Measurements from ENCODE around the gene SLC24A5.

The SLC24A5 gene

DNA sequence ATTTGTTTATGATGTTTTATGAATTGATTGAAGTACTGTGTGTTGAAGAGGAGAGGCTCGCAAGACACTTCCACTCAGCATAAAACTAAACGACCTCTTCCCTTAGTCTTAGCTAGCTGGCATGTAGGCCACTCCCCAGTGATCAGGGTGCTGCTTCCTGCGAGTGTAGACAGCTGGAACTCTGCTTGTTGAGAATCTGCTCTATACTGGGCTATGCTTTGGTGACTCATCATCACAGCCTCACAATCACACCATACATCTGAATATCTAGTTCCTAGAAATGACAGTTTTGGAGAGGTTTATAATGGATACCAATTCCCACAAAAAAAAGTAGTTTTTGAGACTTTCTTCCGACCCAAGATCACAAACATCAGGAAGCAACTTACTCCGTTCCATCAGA, 1.5 kb upstream of the SLC24A5 start:
- DNase-seq, result no peak

DNA sequence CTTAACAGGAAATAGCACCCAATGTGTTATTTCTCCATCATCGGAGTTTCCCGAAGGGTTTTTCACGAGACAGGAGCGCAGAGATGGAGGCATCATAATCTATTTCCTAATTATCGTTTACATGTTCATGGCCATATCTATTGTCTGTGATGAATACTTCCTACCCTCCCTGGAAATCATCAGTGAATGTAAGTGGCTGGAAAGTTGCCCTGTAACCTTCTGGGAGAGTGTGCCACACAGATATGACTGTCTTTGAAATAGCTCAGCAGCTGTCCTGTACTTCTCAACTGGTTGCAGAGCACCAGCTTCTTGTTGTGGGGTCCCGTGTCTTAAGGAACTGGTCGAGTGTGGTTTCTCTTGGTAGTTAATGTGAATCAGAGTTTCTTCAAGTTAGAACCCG, 1.1 kb downstream of the SLC24A5 start:
- DNase-seq, result no peak

DNA sequence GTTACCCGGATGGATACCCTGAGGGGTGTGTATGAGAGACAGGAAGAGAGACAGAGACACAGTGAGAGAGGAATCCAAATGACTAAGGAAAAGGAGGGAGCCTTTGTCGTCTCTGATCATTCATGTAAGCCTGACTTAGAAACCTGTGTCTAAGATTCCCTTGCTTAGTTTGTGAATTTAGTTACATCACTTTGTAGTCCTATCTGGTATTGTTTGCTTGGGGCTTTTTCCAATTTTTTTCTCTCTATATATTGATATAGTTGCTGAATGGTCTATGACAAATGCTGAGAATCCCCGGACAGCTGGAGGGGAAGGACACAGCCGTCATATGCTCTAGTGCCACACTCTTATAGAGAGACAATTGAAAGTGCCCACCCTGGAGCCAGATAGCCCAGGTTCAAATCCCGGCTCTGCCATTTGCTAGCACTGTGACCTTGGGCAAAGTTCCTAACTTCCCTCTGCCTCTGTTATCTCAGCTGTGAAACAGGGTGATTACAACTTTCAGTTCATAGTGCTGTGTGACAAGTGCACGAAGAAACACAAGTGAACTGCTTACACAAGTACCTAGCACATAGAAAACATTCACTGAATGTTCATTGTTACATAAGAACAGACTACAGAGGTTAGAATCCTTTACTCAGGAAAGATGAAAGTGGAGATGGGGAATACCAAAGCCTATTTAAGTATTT, 6.0 kb downstream of the SLC24A5 start:
- DNase-seq, result no peak

DNA sequence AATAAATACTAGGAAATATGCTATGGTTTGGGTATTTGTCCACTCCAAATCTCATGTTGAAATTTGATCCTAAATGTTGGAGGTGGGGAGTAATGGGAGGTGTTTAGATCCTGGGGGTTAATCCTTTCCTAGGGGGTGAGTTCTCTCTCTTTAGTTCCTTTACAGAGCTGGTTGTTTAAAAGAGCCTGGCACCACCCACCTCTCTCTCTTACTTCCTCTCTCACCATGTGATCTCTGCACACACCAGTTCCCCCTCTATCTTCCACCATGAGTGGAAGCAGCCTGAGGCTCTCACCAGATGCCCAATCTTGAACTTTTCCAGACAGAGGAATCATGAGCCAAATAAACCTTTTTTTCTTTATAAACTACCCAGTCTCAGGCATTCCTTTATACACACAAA, 10.5 kb downstream of the SLC24A5 start:
- DNase-seq, result no peak

DNA sequence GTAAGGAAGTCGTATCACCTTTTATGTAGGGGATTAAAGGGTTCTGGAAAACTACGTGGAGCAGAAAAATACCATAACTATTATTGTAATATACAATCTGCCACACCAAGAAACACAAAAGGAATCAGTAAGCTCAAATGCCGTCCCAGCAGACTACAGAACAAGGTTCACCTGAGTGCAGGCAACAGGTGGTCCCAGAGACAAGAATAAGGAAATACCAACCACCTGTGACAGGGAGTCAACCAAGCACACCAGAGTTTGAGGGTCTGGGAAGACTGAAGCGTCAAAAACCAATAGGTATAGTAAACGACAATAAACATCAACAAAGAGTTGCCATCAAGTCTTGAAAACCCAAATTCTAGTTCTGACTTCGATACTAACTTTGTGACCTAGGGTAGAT, 12.1 kb downstream of the SLC24A5 start:
- DNase-seq, result no peak

DNA sequence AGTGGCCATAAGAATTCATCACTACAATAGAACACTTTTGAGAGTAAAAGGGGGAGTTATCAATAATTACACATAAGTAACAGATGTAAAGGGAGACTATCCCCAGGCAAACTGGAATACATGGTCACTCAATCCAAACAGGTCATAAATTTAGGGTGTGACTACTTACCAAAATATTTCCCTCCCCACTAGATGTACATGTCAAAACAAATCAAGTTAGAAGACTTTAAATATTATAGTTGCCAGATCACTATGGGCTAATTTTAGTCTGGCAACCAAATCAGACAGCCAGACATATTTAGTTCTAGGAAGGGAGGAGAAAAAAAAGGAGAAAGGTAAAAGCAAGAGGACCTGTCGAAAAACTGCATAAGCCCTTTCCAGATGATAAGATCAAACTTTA, 23.1 kb downstream of the SLC24A5 start:
- no peak for DNase-seq

DNA sequence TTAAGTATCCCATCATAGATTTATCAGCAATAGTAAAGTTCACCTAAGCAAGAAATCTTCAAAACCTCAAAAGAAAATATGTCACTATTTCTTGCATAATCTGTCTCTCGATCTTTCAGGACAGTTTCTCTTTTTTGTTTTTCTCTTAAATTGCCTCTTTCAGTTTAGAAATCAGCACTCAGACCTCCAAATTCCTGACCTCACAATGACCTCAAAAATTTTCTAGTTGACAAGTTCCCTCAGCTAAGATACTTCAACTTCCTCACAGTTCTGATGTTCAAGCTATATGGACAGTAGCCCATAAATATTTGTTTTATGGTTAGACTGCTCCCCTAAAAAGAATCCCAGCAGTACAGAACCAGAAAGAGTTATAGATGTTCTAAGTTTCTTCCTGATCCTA, 24.1 kb downstream of the SLC24A5 start:
- DNase-seq, result no peak

DNA sequence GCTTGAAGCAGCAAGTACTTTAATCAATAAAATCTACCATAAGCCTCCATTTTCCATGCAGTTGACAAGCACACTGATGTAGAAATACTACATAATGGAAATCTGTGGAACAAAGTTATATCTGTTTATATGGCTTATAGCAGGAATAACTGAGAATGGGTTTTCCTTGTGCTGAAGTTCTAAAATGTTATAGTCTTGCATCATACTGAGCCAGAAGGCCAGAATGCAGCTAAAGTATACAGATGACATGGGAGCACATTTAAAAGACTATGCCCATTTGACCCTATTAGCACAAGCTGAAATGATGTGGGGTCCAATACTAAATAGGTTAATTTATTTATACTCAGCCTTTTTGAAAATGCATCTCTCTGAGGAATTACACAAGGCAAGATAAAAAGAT, 25.1 kb downstream of the SLC24A5 start:
- DNase-seq, result no peak

DNA sequence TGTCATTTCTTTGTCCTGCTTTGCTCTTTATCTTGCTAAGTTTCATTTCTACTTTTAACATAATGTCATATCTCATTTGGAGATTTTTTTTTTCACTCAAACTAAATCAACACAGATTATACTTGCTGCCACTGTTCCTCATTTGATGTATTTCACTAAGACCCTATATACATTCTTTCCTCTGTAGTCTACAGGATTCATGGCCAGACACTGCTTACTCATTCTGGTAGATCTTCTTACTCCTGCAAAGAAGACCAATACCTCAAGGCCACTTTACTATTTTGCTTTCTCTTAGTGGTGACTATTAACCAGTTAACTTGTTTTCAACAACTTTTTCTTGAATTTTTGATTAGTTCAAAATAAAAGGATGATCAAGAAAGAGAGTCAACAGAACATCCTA, 26.6 kb downstream of the SLC24A5 start:
- DNase-seq, result no peak

DNA sequence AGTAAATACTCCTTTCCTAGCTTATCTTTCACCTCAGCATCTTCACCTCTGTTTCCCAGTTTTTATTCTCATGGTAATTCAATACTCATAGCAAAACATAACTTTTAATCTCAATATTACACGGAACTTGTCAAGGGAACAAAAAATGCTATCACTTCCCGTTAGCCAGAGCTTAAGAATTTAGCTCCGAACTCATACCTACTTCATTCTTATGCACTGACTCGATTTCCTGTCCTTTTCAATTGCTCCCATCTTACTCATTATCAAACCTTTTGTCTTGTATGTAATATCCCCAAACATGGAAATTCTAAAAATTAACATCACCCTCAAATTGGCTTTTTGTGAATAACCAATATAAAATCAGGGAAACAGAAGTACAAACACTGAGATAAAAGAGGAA, 29.1 kb downstream of the SLC24A5 start:
- no peak for DNase-seq

DNA sequence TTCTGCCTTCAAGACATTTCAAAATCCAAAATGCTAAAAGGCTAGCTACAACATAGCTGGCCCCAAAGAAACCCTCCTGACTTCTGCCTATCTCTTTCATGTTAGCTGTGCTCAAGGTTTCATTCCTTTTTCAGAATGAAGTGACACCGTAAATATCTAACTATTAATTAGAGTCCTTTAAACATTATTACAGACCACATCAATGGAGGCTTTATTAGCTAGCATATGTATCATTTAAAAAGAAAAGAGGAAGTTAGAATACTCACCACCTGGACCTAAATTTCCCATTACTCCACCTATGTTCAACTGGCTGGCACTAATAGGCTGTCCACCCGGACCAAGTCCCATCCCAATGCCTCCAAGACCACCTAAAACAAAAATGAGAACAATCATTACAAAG, 32.7 kb downstream of the SLC24A5 start:
- DNase-seq, result no peak

DNA sequence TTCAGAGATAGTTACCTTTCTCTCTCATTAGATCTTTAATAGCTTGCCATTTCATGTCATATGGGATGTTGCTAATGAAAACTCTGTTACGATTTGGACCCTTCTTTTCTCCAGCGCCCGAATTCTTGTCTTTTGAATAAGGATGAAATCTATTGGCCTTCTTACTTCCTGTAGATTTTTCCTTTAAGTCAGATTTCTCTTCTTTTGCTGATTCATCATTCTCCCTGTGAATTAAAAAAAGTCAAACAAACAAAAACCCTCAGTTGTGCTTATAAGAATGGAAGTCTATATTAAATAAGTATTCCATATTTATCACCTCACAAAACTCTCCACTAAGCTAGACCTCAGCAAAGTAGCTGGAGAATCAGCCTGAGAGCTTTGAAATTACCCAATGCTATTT, 47.8 kb downstream of the SLC24A5 start:
- no peak for DNase-seq

DNA sequence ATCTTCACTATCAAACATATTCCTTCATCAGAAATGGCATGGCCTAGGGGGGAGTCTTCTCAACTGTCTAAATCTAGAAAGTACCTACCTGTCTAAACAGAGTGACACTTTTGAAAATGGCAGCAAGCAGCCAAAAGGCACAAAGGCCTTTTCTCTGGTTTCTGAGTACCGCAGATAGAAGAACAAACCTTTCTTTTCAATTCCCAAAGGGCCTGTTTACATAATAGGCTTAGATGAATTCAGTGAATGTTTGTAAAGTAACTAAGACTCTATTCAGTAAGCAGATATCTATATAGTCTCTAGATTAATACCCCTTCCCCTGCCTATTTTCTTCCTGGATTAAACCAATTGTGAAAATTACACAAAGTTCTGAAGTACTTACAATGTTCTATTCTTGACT, 50.2 kb downstream of the SLC24A5 start:
- DNase-seq, result no peak

DNA sequence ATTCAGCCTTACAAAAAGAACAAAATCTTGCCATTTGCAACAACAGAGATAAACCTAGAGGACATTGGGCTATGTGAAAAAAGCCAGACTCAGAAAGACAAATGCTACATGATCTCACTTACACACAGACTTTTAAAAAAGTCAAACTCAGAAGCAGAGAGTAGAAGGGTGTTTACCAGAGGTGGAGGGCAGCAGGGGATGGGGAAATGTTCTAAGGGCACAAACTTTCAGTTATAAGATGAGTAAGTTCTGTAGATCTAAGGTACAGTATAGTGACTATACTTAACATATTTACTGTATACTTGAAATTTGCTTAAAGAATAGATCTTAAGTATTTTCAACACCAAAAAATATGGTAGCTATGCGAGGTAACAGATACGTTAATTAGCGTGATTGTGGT, 54.3 kb downstream of the SLC24A5 start:
- no peak for DNase-seq

DNA sequence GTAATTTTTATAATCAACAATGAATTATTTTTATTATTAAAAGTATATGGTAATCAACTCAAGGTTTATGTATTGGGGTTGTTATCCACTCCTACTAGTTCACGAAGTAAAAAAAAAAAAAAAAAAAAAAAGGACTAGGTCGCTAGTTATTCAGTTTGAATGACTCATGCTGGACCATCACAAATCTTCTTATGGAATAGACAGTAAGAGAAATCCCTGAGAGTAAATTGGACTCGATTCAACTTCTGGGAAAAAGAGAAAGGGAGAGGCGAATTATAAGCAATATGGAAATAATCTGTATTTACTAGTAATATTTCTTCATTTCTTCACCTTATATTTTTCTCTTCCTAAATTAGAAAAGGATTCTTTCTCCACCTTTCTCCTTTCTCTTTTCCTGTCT, 55.3 kb downstream of the SLC24A5 start:
- DNase-seq, result no peak

DNA sequence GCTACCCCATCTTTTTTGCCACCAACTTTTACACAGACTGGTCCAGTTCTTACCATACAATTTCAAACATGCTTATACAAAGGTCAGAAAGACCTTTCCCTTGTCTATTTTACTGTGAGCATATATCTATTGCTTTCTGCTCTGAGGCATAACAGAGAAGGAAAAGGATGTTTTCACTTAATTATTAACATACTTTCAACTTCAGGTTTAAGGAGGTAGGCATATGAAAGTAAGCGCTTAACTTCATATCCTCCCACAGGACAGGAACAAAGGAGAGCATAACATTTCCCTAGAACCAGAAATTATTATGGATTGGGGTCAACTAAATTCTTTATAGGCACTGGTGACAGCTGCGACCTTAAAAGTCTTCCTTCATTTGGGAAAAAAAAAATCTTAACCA, 56.2 kb downstream of the SLC24A5 start:
- no peak for DNase-seq

DNA sequence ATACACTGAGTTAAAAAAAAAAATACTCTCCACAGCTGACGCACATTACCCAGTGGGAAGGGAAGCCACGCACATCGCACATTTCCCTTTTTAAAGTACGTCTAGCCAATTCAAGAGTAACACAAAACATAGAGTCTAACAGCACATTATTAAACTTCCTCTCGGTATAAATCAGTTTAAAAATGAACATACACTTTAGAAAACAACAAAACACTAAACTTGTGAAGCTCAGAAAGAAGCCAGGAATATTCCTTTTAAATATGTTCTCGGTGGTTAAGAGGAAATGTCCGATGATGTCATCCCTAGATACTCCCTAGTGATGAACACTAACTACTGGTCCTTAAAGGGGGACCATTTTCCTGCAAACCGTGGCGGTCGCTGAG, 56.6 kb downstream of the SLC24A5 start:
- DNase-seq, result peak; percentile 1 to 48

DNA sequence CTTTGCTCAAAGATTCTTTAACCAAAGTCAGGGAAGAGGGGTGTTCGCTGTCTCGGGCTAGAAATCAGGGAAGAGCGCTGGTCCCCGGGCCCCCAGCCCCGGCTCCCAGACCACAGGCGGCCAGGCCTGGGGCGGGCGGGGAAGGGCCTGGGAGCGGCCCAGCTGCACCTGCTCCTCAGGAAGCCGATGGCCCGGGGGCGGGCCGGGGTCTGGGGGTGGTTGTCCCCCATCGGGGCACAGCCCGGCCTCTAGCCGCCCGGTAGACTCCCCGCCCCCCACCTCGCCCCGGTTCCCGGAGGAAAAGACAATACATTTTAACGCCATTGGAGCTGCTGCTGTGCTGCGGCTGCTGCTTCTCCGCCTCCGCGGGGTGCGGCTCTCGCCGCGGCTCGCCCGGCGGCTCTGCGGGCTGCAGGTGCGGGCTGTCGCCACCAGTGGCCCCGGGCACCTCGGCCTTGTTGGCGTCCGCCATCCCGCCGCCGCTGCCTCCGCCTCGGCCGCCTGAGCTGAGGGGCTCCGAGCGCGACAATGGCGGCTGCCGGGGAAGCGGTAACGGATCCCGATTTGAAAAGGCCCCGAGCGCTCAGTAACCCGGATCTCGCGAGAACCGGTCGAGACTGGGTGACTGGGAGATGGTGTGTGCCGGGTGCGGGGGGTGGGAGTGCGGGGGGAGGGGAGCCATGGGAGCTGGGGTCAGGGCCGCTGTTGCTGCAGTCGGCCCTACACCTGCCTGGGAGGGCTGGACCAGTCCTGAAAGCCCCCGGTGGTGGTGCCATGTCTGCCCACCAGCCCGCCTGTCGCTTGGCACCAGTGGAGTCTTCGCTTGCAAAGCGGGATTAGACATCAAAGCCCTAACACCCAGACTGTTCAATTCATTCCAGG, 57.2 kb downstream of the SLC24A5 start, which contains the start of gene MYEF2:
MYEF2 (minus strand) TSS at position 530 of the 882 bp plus-strand sequence; CDS start at position 472, 58 bp downstream.
- peak; percentile 68 to 79 for DNase-seq

DNA sequence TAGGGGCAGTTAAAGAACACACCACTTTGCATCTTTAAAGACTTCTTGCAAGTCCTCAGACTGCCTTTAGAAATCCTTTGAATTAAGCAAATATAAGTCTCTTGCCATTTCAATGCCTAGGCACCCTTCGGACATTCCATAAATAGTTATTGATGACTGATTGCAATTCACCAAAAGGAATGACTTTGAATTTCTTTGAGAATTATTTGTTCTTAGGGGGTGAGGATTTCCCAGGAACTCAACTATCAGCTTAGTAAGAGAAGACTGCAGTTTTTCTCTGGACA, 57.8 kb downstream of the SLC24A5 start:
- no peak for DNase-seq

DNA sequence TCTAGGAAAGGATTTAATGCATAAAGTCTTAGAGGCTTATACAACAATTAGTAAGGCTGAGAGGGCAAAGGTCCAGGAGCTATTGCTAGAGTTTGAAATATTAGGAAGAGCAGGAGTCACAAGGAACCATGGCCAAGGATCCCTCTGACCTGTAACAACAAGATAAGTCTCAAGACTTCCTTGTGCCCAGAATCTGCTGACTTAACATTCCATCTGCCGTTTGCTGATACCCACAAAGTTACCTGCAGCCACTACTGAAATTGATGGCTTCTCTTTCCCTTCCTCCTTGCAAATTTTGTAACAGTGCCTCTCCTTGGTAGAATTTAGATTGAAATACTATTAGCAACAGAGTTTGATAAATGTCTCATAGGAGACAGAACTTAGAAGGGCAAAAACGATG, 62.0 kb downstream of the SLC24A5 start:
- DNase-seq, result no peak

DNA sequence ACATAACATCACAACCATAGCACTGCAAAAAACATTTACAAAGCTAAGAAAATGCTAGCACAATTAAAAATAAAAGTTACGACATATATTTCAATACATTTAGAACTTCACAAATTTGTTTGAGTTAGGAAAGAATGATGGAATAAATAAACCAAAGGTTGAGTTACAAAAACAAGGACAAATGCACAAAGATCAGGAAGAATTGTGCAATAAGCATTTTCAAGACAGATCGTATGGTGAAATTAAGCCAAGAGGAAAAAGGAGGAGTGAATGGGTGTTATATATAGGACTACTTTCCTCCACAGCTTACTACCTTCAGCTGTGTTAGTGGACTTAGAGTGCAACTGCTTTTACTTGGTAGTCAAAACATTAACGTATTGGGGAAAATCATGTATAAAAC, 64.7 kb downstream of the SLC24A5 start:
- DNase-seq, result no peak

DNA sequence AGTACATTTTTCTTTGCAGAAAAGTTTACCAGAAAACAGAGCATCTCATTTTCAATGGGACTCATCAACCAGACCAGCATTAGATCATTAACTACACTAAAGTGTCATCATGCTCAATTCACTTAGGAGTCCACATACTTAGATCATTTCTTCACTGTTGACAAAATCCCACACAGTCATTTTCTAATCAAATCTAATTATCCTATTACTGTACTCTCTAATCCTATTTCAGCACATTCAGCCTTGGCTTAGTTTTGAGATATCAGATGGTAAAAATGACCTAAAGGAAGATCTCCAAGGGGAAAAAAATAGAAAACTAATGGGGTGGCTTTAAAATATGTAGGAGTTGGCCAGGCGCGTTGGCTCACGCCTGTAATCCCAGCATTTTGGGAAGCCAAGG, 65.5 kb downstream of the SLC24A5 start:
- DNase-seq, result no peak

DNA sequence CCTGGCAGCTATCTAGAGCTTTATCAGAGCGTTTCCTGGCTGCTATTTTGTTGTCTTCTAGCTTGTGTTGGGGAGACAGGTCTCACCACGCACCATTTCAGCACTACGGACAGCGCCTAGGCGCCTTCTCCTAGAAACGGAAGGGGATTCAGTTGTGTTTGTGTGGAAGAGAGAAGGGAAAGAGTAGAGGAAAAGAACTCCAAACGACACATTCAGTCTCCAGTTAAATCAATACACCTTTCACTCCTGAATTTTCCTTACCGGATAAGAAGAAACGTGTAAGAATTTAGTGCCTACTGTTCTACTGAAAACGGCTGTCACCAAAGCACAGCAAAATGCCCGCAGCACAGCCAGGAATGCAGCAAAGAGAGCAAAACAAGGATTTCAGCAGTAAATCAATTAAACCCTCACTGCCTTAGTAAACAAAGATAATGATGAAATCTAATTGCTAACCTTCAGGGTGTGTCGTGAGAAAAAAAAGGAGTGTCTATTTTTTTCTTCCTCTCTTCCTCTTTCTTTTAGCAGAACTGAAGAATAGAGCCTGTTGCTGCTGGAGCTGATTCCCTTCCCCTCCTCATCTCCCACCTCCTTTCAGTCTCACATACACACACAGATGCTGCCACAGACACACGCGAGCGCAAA, 70.3 kb downstream of the SLC24A5 start:
- DNase-seq, result peak; percentile 1 to 26

DNA sequence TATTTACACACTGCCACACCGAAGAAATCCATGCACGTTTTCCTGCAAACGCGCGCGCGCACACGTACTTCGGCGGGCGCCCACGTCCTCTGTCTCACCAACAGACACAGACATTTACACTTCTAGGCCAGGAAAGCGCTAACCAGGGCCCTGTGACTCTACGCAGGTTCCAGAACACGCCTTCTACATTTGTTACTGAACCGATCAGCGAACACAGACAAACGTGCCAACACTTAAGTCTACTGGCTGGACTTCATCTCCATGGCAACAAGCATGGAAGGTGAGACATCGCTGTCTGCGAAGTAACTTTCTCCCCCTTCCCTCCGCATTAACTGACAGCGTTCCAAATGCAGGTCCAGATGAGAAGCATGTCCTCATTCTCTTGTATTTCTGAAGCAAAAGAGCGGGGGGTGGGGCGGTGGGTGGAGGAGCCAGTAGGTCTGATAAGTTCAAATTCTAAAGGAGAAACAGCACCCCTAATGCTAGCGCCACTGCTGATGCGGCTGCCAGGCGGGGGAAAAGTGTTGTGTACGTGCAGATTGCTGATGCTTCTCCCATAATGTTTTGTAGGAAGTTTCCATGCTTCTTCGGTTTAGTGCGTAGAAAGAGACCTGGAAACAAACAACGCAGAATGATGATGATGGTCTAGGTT, 70.9 kb downstream of the SLC24A5 start, which contains the start of gene CTXN2:
CTXN2 (plus strand) TSS at position 92 of the 652 bp plus-strand sequence. CDS start 9,636 bp downstream, outside the sequence.
- no peak for DNase-seq

All from CD4-positive, alpha-beta T cell treated with Interferon alpha-2 for 1 hour (primary cell).